Upper lobe of right lung (tissue), 1 donor: ENCODE results near the gene ARSI. TPM values are rescaled to one million over a fixed set of nuclear protein-coding genes. Genes with fewer than 3 reads are reported as not detected.
A peak's percentile ranks its signal among the peaks of the same experiment; 100 is the strongest.

ENCODE experiments used
- ATAC-seq: fragments of 200-7000 bp; cut with Tn5 transposase; one replicate; pipeline ENCODE4 v1.9.1; 2020; ENCODE audit warnings: mild to moderate bottlenecking, moderate library complexity
- DNase-seq: peaks from one replicate; pipeline ENCODE4 v3.0.0-alpha.2; 2020
- H3K27ac ChIP-seq: fragments of 200-600 bp; one replicate; pipeline ENCODE4 v1.8.0; 2022
- H3K27me3 ChIP-seq: fragments of 200-600 bp; one replicate; pipeline ENCODE4 v1.8.0; 2022; ENCODE audit warnings: mild to moderate bottlenecking
- H3K36me3 ChIP-seq: fragments of 200-600 bp; one replicate; pipeline ENCODE4 v1.8.0; 2022
- H3K4me1 ChIP-seq: fragments of 200-600 bp; one replicate; pipeline ENCODE4 v1.8.0; 2022
- H3K4me3 ChIP-seq: fragments of 200-600 bp; one replicate; pipeline ENCODE4 v1.8.0; 2022; ENCODE audit warnings: mild to moderate bottlenecking
- H3K9me3 ChIP-seq: fragments of 200-600 bp; one replicate; pipeline ENCODE4 v1.8.0; 2022
- CTCF ChIP-seq: fragments of 200-600 bp; IDR thresholded peaks from one replicate; pipeline ENCODE4 v1.8.0; 2022; ENCODE audit warnings: antibody characterized with exemption
- intact Hi-C: fragments of 100-400 bp; cut with DNase I; formaldehyde crosslinking; loops from one replicate; pipeline ENCODE4 v1.11.0; 2022
- total RNA-seq: library from RNA; stranded (reverse); fragmentation: NEBNext Ultra II Directional; extraction: Animal tissue kit (Norgen Biotek cat#: 25700); gene quantifications from one replicate; pipeline ENCODE4 v1.2.1, GENCODE V29; 2021
- donor health status: DM: no; HTN: yes; CAD: no; lungs with severe emphysema.

ARSI gene
- total RNA-seq, 1 donor from 2014 or later: 4.0 TPM

GRCh38 chr5:150294551-150295071 is 8.1 kb downstream of the ARSI start:
- peak; percentile 62 for DNase-seq
- no peak for ATAC-seq
- intact Hi-C loops: no loop called here

GRCh38 chr5:150293091-150293941 is 9.4 kb downstream of the ARSI start:
- no peak for TF ChIP-seq CTCF
- H3K27me3 ChIP-seq: no peaks in the 10 kb centered on the region
- DNase-seq (peak; percentile 49), ATAC-seq (no peak)
- peaks cover 5% of the 10 kb centered on the region for H3K4me1 ChIP-seq
- H3K36me3 ChIP-seq: no peaks in the 10 kb centered on the region
- intact Hi-C loops: no loop called here
- no peak overlapping the region for H3K4me3 ChIP-seq
- no peaks in the 10 kb centered on the region for H3K9me3 ChIP-seq
- no peak overlapping the region for H3K27ac ChIP-seq

More at GRCh38 chr5:150294551-150295071, 8.1 kb downstream of the ARSI start:
- Histone ChIP-seq H3K27ac (no peak overlapping the region), H3K36me3 (no peaks in the 10 kb centered on the region), H3K4me1 (peaks cover 5% of the 10 kb centered on the region), H3K27me3 (no peaks in the 10 kb centered on the region), H3K4me3 (no peak overlapping the region), H3K9me3 (no peaks in the 10 kb centered on the region)
- TF ChIP-seq CTCF: no peak

- DNase-seq (peak; percentile 48), ATAC-seq (no peak)
Observed at GRCh38 chr5:150291388-150292385, 11.0 kb downstream of the ARSI start.

GRCh38 chr5:150289551-150290390 is 12.9 kb downstream of the ARSI start, which contains the start of gene CAMK2A:
Gene CAMK2A, minus strand, starts transcription at chr5:150289773. Its CDS starts 148 bp downstream, at chr5:150289625.
- ATAC-seq: no peak
- no peak for TF ChIP-seq CTCF

More at GRCh38 chr5:150291388-150292385, 11.0 kb downstream of the ARSI start:
- Histone ChIP-seq H3K27me3 (no peaks in the 10 kb centered on the region), H3K27ac (no peak overlapping the region), H3K36me3 (no peaks in the 10 kb centered on the region), H3K4me1 (peaks cover 5% of the 10 kb centered on the region), H3K9me3 (no peaks in the 10 kb centered on the region), H3K4me3 (no peak overlapping the region)
- TF ChIP-seq CTCF: no peak
- intact Hi-C loops: no loop called here

GRCh38 chr5:150288791-150289190 is 13.9 kb downstream of the ARSI start:
- H3K4me3 ChIP-seq: no peak overlapping the region
- no peaks in the 10 kb centered on the region for H3K27me3 ChIP-seq
- DNase-seq: no peak
- no peak for TF ChIP-seq CTCF
- ATAC-seq: no peak
- no peaks in the 10 kb centered on the region for H3K36me3 ChIP-seq
- no peak overlapping the region for H3K27ac ChIP-seq
- no peaks in the 10 kb centered on the region for H3K4me1 ChIP-seq
- H3K9me3 ChIP-seq: no peaks in the 10 kb centered on the region
- intact Hi-C loops: no loop called here

More at GRCh38 chr5:150289551-150290390, 12.9 kb downstream of the ARSI start, which contains the start of gene CAMK2A:
- H3K9me3 ChIP-seq: no peaks in the 10 kb centered on the region
- intact Hi-C loops: no loop called here
- H3K4me1 ChIP-seq: peaks cover 1% of the 10 kb centered on the region
- DNase-seq: no peak
- H3K27ac ChIP-seq: no peak within 1 kb of the TSS
- H3K36me3 ChIP-seq: no peaks in the 10 kb centered on the region
- no peaks in the 10 kb centered on the region for H3K27me3 ChIP-seq
- no peak within 1 kb of the TSS for H3K4me3 ChIP-seq
